ENCODE results near the gene PCGF5. TPM values are rescaled to one million over a fixed set of nuclear protein-coding genes. Genes with fewer than 3 reads are reported as not detected.
"Not testable (repeated sequence)": the region's sequence is repeated elsewhere in the genome, so short reads cannot be mapped to it uniquely, and the experiment has no call there.

The PCGF5 gene
- total and polyA plus RNA-seq, 9 of the 15 experiments (the other 6 are each of a cell fraction or from before 2014, with no cell fraction given) = 10.9 to 40.0 (median 20.3) TPM

DNA sequence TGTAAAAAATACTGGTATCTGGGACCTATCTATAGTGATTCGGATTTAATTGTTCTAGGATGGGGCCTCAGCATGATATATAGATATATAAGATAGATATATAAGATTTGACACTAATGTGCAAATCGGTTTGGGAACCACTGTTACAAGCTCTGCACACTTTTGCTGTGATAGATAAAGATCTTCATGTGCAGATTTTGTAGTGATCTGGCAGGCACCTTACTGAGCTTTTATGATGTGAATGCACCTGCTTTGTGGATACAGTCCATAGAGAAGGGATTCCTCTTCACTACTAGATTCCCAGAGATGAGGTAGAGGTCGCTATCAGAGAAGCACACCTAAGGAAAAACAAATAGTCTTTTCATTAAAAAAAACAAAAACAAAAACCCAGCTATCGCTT is 33.3 kb upstream of the PCGF5 start:
- Histone ChIP-seq H3K4me1 (replicated peaks in 1 of 2; ENCODE audit: control insufficient read depth in 2 of 2, insufficient read depth in 2 of 2, low read length in 2 of 2) (peaks cover 0 to 6% of the 10 kb centered on the region in 2 experiments; a peak in 3 of 5 replicates), H3K4me3 (no peak overlapping the region), H3K9me3 (replicated peaks; ENCODE audit: control insufficient read depth, insufficient read depth, low read depth, low read length) (no peaks in the 10 kb centered on the region), H3K9me1 (ENCODE audit: control insufficient read depth, insufficient read depth, low read length) (no peaks in the 10 kb centered on the region), H3K36me3 (ENCODE audit: control insufficient read depth, insufficient read depth, low read length) (no peaks in the 10 kb centered on the region), H4K20me1 (replicated peaks; ENCODE audit: control insufficient read depth, insufficient read depth, low read length) (no peaks in the 10 kb centered on the region), H3K27me3 (ENCODE audit: control insufficient read depth in 2 of 2, insufficient read depth in 2 of 2, low read length in 2 of 2) (no peaks in the 10 kb centered on the region), H3K4me2 (ENCODE audit: insufficient read depth, low read length) (no peak overlapping the region), H3K79me2 (ENCODE audit: control insufficient read depth, insufficient read depth, low read length) (peaks cover 21% of the 10 kb centered on the region; the same call in 2 of the 3 replicates), H2AFZ (ENCODE audit: low read depth, low read length) (no peak overlapping the region), H3K9ac (ENCODE audit: insufficient read depth in 1 of 2, low read depth in 2 of 2, low read length in 2 of 2) (no peak overlapping the region), H3K27ac (ENCODE audit: extremely low read depth, low read depth, low read length) (no peak overlapping the region)
- FAIRE-seq = no peak
- no TSS peak for BruUV-seq (replicated peaks)
- no peak for DNase-seq (ENCODE audit: extremely low read depth in 1 of 4, low spot score in 3 of 4)
- WGBS (ENCODE audit: insufficient coverage, low coverage, missing lambda C conversion rate) = 49% methylated on average over 4 of the region's 4 CpGs
- TF ChIP-seq, protein P1, sequence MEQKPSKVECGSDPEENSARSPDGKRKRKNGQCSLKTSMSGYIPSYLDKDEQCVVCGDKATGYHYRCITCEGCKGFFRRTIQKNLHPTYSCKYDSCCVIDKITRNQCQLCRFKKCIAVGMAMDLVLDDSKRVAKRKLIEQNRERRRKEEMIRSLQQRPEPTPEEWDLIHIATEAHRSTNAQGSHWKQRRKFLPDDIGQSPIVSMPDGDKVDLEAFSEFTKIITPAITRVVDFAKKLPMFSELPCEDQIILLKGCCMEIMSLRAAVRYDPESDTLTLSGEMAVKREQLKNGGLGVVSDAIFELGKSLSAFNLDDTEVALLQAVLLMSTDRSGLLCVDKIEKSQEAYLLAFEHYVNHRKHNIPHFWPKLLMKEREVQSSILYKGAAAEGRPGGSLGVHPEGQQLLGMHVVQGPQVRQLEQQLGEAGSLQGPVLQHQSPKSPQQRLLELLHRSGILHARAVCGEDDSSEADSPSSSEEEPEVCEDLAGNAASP (IDR thresholded peaks at IDR 0.05) = no peak
- TF ChIP-seq BHLHE40 (IDR thresholded peaks at IDR 0.05; ENCODE audit: low read length) (no peak), BCOR (IDR thresholded peaks at IDR 0.05) (no peak), PCBP1 (IDR thresholded peaks at IDR 0.05; ENCODE audit: low read depth, low read length, poor library complexity, severe bottlenecking) (no peak), ZSCAN29 (IDR thresholded peaks at IDR 0.05) (no peak), ZNF778 (CRISPR knock-in tag; IDR thresholded peaks at IDR 0.05) (no peak), TCF3 (CRISPR knock-in tag; IDR thresholded peaks at IDR 0.05) (no peak), POU5F1 (IDR thresholded peaks at IDR 0.05; ENCODE audit: borderline replicate concordance, low read depth, low read length, partially characterized antibody) (no peak)
- TF ChIP-seq, protein P2, sequence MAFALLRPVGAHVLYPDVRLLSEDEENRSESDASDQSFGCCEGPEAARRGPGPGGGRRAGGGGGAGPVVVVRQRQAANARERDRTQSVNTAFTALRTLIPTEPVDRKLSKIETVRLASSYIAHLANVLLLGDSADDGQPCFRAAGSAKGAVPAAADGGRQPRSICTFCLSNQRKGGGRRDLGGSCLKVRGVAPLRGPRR (CRISPR knock-in tag; IDR thresholded peaks at IDR 0.05) = no peak
- TF ChIP-seq, protein P3, sequence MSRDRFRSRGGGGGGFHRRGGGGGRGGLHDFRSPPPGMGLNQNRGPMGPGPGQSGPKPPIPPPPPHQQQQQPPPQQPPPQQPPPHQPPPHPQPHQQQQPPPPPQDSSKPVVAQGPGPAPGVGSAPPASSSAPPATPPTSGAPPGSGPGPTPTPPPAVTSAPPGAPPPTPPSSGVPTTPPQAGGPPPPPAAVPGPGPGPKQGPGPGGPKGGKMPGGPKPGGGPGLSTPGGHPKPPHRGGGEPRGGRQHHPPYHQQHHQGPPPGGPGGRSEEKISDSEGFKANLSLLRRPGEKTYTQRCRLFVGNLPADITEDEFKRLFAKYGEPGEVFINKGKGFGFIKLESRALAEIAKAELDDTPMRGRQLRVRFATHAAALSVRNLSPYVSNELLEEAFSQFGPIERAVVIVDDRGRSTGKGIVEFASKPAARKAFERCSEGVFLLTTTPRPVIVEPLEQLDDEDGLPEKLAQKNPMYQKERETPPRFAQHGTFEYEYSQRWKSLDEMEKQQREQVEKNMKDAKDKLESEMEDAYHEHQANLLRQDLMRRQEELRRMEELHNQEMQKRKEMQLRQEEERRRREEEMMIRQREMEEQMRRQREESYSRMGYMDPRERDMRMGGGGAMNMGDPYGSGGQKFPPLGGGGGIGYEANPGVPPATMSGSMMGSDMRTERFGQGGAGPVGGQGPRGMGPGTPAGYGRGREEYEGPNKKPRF (IDR thresholded peaks at IDR 0.05; ENCODE audit: low read depth, low read length) = no peak
- ChIA-PET CTCF (ENCODE audit: low intra/inter-chr PET ratio) (no interaction called here), POLR2A (interaction anchor here (0.6 kb wide), 1 partner anchor 18 kb away, joined by 3 read pairs; no protein-coding TSS in a partner anchor)
- ATAC-seq = no peak
- in situ Hi-C loops (cut with MboI) (no loop called here), intact Hi-C loops (cut with micrococcal nuclease) (no loop called here)

DNA sequence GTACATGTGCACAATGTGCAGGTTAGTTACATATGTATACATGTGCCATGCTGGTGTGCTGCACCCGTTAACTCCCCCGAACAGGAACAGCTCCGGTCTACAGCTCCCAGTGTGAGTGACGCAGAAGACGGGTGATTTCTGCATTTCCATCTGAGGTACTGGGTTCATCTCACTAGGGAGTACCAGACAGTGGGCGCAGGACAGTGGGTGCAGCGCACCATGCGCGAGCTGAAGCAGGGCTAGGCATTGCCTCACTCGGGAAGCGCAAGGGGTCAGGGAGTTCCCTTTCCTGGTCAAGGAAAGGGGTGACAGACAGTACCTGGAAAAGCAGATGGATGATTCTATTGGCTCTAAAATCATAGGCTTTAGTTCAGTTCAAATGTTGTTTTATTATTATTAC is 32.5 kb upstream of the PCGF5 start:
- ATAC-seq; H3K9me1 ChIP-seq (ENCODE audit: control insufficient read depth, insufficient read depth, low read length); intact Hi-C loops (cut with micrococcal nuclease); H3K27me3 ChIP-seq (ENCODE audit: control insufficient read depth in 2 of 2, insufficient read depth in 2 of 2, low read length in 2 of 2); H2AFZ ChIP-seq (ENCODE audit: low read depth, low read length); FAIRE-seq; H3K9me3 ChIP-seq (replicated peaks; ENCODE audit: control insufficient read depth, insufficient read depth, low read depth, low read length); in situ Hi-C loops (cut with MboI); DNase-seq (ENCODE audit: extremely low read depth in 1 of 4, low spot score in 3 of 4); BruUV-seq (replicated peaks); H3K9ac ChIP-seq (ENCODE audit: insufficient read depth in 1 of 2, low read depth in 2 of 2, low read length in 2 of 2); CTCF ChIA-PET (ENCODE audit: low intra/inter-chr PET ratio); H3K36me3 ChIP-seq (ENCODE audit: control insufficient read depth, insufficient read depth, low read length); H3K27ac ChIP-seq (ENCODE audit: extremely low read depth, low read depth, low read length); H4K20me1 ChIP-seq (replicated peaks; ENCODE audit: control insufficient read depth, insufficient read depth, low read length); H3K4me3 ChIP-seq; H3K4me1 ChIP-seq (replicated peaks in 1 of 2; ENCODE audit: control insufficient read depth in 2 of 2, insufficient read depth in 2 of 2, low read length in 2 of 2); H3K4me2 ChIP-seq (ENCODE audit: insufficient read depth, low read length); POLR2A ChIA-PET: not testable (repeated sequence)
- 85% methylated on average over 9 of the region's 11 CpGs for WGBS (ENCODE audit: insufficient coverage, low coverage, missing lambda C conversion rate)
- peaks cover 15% of the 10 kb centered on the region; the same call in 2 of the 3 replicates for H3K79me2 ChIP-seq (ENCODE audit: control insufficient read depth, insufficient read depth, low read length)
